ENCODE results near the gene NXPE3. TPM values are rescaled to one million over a fixed set of nuclear protein-coding genes. Genes with fewer than 3 reads are reported as not detected.

NXPE3 gene
- total and polyA plus RNA-seq, 8 donors, result 10.0 to 17.0 (median 12.8) TPM

GRCh38 chr3:101802179-101802578, 23.2 kb downstream of the NXPE3 start:
- intact Hi-C loops (cut with DNase I), result no loop called here
- no peak for TF ChIP-seq CTCF (IDR thresholded peaks at IDR 0.05)
- ATAC-seq (no peak), DNase-seq (no peak)
- H3K4me3 ChIP-seq, result no peak overlapping the region
- H3K4me1 ChIP-seq, result peaks cover 0 to 9% of the 10 kb centered on the region in 2 donors
- H3K36me3 ChIP-seq, result peaks cover 0 to 33% of the 10 kb centered on the region in 2 donors
- H3K27me3 ChIP-seq, result no peaks in the 10 kb centered on the region
- no peak overlapping the region for H3K27ac ChIP-seq
- H3K9me3 ChIP-seq, result no peaks in the 10 kb centered on the region

GRCh38 chr3:101803173-101803782, 24.3 kb downstream of the NXPE3 start:
- no peak overlapping the region for H3K4me3 ChIP-seq
- no peaks in the 10 kb centered on the region for H3K27me3 ChIP-seq
- intact Hi-C loops (cut with DNase I), result no loop called here
- peaks cover 0 to 40% of the 10 kb centered on the region in 2 donors for H3K36me3 ChIP-seq
- DNase-seq, result peak in 2 of 4 donors; percentile 60 to 77
- peaks cover 0 to 9% of the 10 kb centered on the region in 2 donors for H3K4me1 ChIP-seq
- H3K27ac ChIP-seq, result no peak overlapping the region
- H3K9me3 ChIP-seq, result no peaks in the 10 kb centered on the region
- peak; percentile 100 for ATAC-seq
- peak; percentile 83 to 85 for TF ChIP-seq CTCF (IDR thresholded peaks at IDR 0.05)

GRCh38 chr3:101803939-101804338, 24.9 kb downstream of the NXPE3 start:
- Histone ChIP-seq H3K36me3 (peaks cover 0 to 35% of the 10 kb centered on the region in 2 donors), H3K4me3 (no peak overlapping the region), H3K27ac (no peak overlapping the region), H3K9me3 (no peaks in the 10 kb centered on the region), H3K4me1 (peaks cover 0 to 10% of the 10 kb centered on the region in 2 donors), H3K27me3 (no peaks in the 10 kb centered on the region)
- no peak for DNase-seq
- intact Hi-C loops (cut with DNase I), result no loop called here
- TF ChIP-seq CTCF (IDR thresholded peaks at IDR 0.05), result no peak
- ATAC-seq, result no peak

- ATAC-seq, result no peak
- DNase-seq, result no peak
- peaks cover 6 to 25% of the 10 kb centered on the region in 2 donors for H3K4me1 ChIP-seq
- H3K36me3 ChIP-seq, result peaks cover 0 to 23% of the 10 kb centered on the region in 2 donors
- no peak for TF ChIP-seq CTCF (IDR thresholded peaks at IDR 0.05)
- intact Hi-C loops (cut with DNase I), result no loop called here
- no peaks in the 10 kb centered on the region for H3K9me3 ChIP-seq
- H3K4me3 ChIP-seq, result no peak overlapping the region
- H3K27me3 ChIP-seq, result no peaks in the 10 kb centered on the region
- no peak overlapping the region for H3K27ac ChIP-seq
Measured at GRCh38 chr3:101806491-101806890, 27.5 kb downstream of the NXPE3 start.

- H3K36me3 ChIP-seq, result peaks cover 0 to 16% of the 10 kb centered on the region in 2 donors
- H3K27me3 ChIP-seq, result no peaks in the 10 kb centered on the region
- no peak overlapping the region for H3K4me3 ChIP-seq
- peaks cover 6 to 25% of the 10 kb centered on the region in 2 donors for H3K4me1 ChIP-seq
- no peak for DNase-seq
- intact Hi-C loops (cut with DNase I), result no loop called here
- no peak for ATAC-seq
- no peak for TF ChIP-seq CTCF (IDR thresholded peaks at IDR 0.05)
- H3K9me3 ChIP-seq, result no peaks in the 10 kb centered on the region
- no peak overlapping the region for H3K27ac ChIP-seq
Measured at GRCh38 chr3:101807888-101808287, 28.9 kb downstream of the NXPE3 start.
